Hepatocyte (in vitro differentiated cells): ENCODE measurements around the gene PIP4P1.

Experiments
- CTCF ChIP-seq: fragments of 200-600 bp; sonication (generic); IDR thresholded peaks from 2 replicates; pipeline ENCODE4 v1.5.1; 2016; ENCODE audit warnings: antibody characterized with exemption, mild to moderate bottlenecking; ENCODE audit not compliant: poor library complexity
- EZH2 ChIP-seq: fragments of 200-600 bp; sonication (generic); IDR thresholded peaks from 2 replicates; pipeline ENCODE4 v1.6.1; 2016; ENCODE audit warnings: antibody characterized with exemption, mild to moderate bottlenecking, borderline replicate concordance
- EZH2phosphoT487 ChIP-seq: fragments of 200-600 bp; sonication (generic); IDR thresholded peaks from one replicate; pipeline ENCODE4 v1.6.1; 2018; ENCODE audit warnings: antibody characterized with exemption, mild to moderate bottlenecking, low read depth, moderate library complexity; ENCODE audit not compliant: unreplicated experiment, severe bottlenecking

- TF ChIP-seq CTCF = no peak
- no peak for TF ChIP-seq EZH2
- TF ChIP-seq EZH2phosphoT487 = no peak
Measured at GRCh38 chr14:20441461-20441860, 19.8 kb downstream of the PIP4P1 start.
